Measurements from ENCODE around the gene MEPE. TPM values are rescaled to one million over a fixed set of nuclear protein-coding genes. Genes with fewer than 3 reads are reported as not detected.

Gene MEPE
- total RNA-seq, 2 experiments from 2014 or later = not detected

GRCh38 chr4:87872028-87872427 lies 39.3 kb downstream of the MEPE start:
- intact Hi-C loops (cut with micrococcal nuclease; ENCODE audit: unreplicated experiment) = no loop called here
- TF ChIP-seq, protein P1, sequence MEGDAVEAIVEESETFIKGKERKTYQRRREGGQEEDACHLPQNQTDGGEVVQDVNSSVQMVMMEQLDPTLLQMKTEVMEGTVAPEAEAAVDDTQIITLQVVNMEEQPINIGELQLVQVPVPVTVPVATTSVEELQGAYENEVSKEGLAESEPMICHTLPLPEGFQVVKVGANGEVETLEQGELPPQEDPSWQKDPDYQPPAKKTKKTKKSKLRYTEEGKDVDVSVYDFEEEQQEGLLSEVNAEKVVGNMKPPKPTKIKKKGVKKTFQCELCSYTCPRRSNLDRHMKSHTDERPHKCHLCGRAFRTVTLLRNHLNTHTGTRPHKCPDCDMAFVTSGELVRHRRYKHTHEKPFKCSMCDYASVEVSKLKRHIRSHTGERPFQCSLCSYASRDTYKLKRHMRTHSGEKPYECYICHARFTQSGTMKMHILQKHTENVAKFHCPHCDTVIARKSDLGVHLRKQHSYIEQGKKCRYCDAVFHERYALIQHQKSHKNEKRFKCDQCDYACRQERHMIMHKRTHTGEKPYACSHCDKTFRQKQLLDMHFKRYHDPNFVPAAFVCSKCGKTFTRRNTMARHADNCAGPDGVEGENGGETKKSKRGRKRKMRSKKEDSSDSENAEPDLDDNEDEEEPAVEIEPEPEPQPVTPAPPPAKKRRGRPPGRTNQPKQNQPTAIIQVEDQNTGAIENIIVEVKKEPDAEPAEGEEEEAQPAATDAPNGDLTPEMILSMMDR (conservative IDR thresholded peaks at IDR 0.05; ENCODE audit: low read length) = no peak
- TF ChIP-seq EZH2phosphoT487 (IDR thresholded peaks at IDR 0.05; ENCODE audit: borderline replicate concordance, low read depth, low read length) = no peak
- no peaks in the 10 kb centered on the region for H3K9me3 ChIP-seq (ENCODE audit: low read length)
- H3K36me3 ChIP-seq (ENCODE audit: insufficient read depth, low read length) = no peaks in the 10 kb centered on the region
- H4K20me1 ChIP-seq (ENCODE audit: insufficient read depth, low read length) = no peaks in the 10 kb centered on the region
- ChIA-PET CTCF (ENCODE audit: unreplicated experiment) (no interaction called here), POLR2A (interaction anchor here (0.6 to 1.0 kb wide), 2 partner anchors 24 to 334 kb away, joined by 3 read pairs; no protein-coding TSS in a partner anchor)
- no peaks in the 10 kb centered on the region for H3K4me1 ChIP-seq (ENCODE audit: insufficient read depth, low read length, poor library complexity, severe bottlenecking)
- no peak overlapping the region for H3K27ac ChIP-seq (ENCODE audit: low read depth, low read length, poor library complexity, severe bottlenecking)
- BruUV-seq (replicated peaks) = no TSS peak
- H3K4me3 ChIP-seq (ENCODE audit: low read depth, low read length, poor library complexity, severe bottlenecking) = no peak overlapping the region
- no peak overlapping the region for H2AFZ ChIP-seq (ENCODE audit: low read length)
- no peak overlapping the region for H3K4me2 ChIP-seq (ENCODE audit: low read length)
- H3K9me2 ChIP-seq (ENCODE audit: insufficient read depth, low read length) = no peaks in the 10 kb centered on the region
- no peak for DNase-seq (ENCODE audit: low spot score)
- H3K79me2 ChIP-seq (ENCODE audit: insufficient read depth, low read depth, low read length) = no peaks in the 10 kb centered on the region

- H3K9me2 ChIP-seq (ENCODE audit: insufficient read depth, low read length) = no peaks in the 10 kb centered on the region
- H3K36me3 ChIP-seq (ENCODE audit: insufficient read depth, low read length) = no peaks in the 10 kb centered on the region
- ChIA-PET POLR2A (no interaction called here), CTCF (ENCODE audit: unreplicated experiment) (no interaction called here)
- H3K9me3 ChIP-seq (ENCODE audit: low read length) = no peaks in the 10 kb centered on the region
- no peak overlapping the region for H3K4me2 ChIP-seq (ENCODE audit: low read length)
- BruUV-seq (replicated peaks) = no TSS peak
- no peaks in the 10 kb centered on the region for H3K4me1 ChIP-seq (ENCODE audit: insufficient read depth, low read length, poor library complexity, severe bottlenecking)
- intact Hi-C loops (cut with micrococcal nuclease; ENCODE audit: unreplicated experiment) = no loop called here
- H2AFZ ChIP-seq (ENCODE audit: low read length) = no peak overlapping the region
- no peaks in the 10 kb centered on the region for H3K79me2 ChIP-seq (ENCODE audit: insufficient read depth, low read depth, low read length)
- DNase-seq (ENCODE audit: low spot score) = no peak
- no peaks in the 10 kb centered on the region for H4K20me1 ChIP-seq (ENCODE audit: insufficient read depth, low read length)
- H3K27ac ChIP-seq (ENCODE audit: low read depth, low read length, poor library complexity, severe bottlenecking) = no peak overlapping the region
- TF ChIP-seq EZH2phosphoT487 (IDR thresholded peaks at IDR 0.05; ENCODE audit: borderline replicate concordance, low read depth, low read length) = no peak
- TF ChIP-seq, protein P1 (conservative IDR thresholded peaks at IDR 0.05; ENCODE audit: low read length) = no peak
- H3K4me3 ChIP-seq (ENCODE audit: low read depth, low read length, poor library complexity, severe bottlenecking) = no peak overlapping the region
Measured at GRCh38 chr4:87875191-87875590, 42.4 kb downstream of the MEPE start.

DNA sequence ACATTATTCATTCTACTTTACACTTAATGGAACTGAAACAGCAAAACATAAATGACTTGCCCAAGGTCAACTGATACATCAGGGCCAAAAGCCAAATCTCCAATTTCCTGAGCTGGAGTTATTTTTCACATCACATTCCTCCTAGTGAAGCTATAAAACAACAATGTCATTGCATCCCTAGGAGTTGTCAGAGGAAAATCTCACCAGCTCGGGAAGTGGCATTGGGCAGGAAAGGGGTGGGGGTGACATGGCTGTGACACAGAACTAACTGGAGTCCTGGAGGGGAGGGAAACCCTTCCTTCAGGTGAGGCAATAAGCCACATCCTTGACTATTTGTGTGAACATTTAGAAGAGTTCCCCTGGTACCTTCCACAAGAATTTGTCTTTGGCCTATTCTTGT lies 47.3 kb downstream of the MEPE start:
- intact Hi-C loops (cut with micrococcal nuclease; ENCODE audit: unreplicated experiment) = no loop called here
- BruUV-seq (replicated peaks) = no TSS peak
- no peak overlapping the region for H3K4me2 ChIP-seq (ENCODE audit: low read length)

More for the DNA sequence above, 47.3 kb downstream of the MEPE start:
- no peak overlapping the region for H3K4me3 ChIP-seq (ENCODE audit: low read depth, low read length, poor library complexity, severe bottlenecking)
- H3K4me1 ChIP-seq (ENCODE audit: insufficient read depth, low read length, poor library complexity, severe bottlenecking) = peaks cover 7% of the 10 kb centered on the region
- DNase-seq (ENCODE audit: low spot score) = no peak
- CTCF ChIA-PET (ENCODE audit: unreplicated experiment) = no interaction called here
- H4K20me1 ChIP-seq (ENCODE audit: insufficient read depth, low read length) = no peaks in the 10 kb centered on the region
- no peak overlapping the region for H3K27ac ChIP-seq (ENCODE audit: low read depth, low read length, poor library complexity, severe bottlenecking)
- no peak overlapping the region for H2AFZ ChIP-seq (ENCODE audit: low read length)
- POLR2A ChIA-PET = interaction anchor here (0.7 kb wide), 1 partner anchor 19 kb away, joined by 3 read pairs; no protein-coding TSS in a partner anchor
- H3K9me3 ChIP-seq (ENCODE audit: low read length) = no peaks in the 10 kb centered on the region
- no peaks in the 10 kb centered on the region for H3K36me3 ChIP-seq (ENCODE audit: insufficient read depth, low read length)
- no peaks in the 10 kb centered on the region for H3K9me2 ChIP-seq (ENCODE audit: insufficient read depth, low read length)
- no peaks in the 10 kb centered on the region for H3K79me2 ChIP-seq (ENCODE audit: insufficient read depth, low read depth, low read length)
- TF ChIP-seq, protein P1 (conservative IDR thresholded peaks at IDR 0.05; ENCODE audit: low read length) = no peak
- no peak for TF ChIP-seq EZH2phosphoT487 (IDR thresholded peaks at IDR 0.05; ENCODE audit: borderline replicate concordance, low read depth, low read length)
